ENCODE measurements around the gene EGLN2.
"Not testable (repeated sequence)": the region's sequence is repeated elsewhere in the genome, so short reads cannot be mapped to it uniquely, and the experiment has no call there.

The EGLN2 gene

GRCh38 chr19:40798683-40799557 lies at the start of gene EGLN2:
TSS of gene EGLN2 (plus strand) at chr19:40799191. CDS start at chr19:40800573, 1,382 bp downstream.
- peak; percentile 81 for DNase-seq

- peak; percentile 85 for DNase-seq
Measured at GRCh38 chr19:40750058-40750873, 48.7 kb upstream of the EGLN2 start, which contains the start of gene ACTMAP. TSS of gene ACTMAP (minus strand) at chr19:40750477. CDS start at chr19:40749803, 674 bp downstream.

GRCh38 chr19:40750874-40751537 lies 48.0 kb upstream of the EGLN2 start, which contains the start of gene SNRPA:
TSS of gene SNRPA (plus strand) at chr19:40751203. CDS start at chr19:40751409, 206 bp downstream.
- no peak for DNase-seq

- no peak for DNase-seq
Measured at GRCh38 chr19:40752257-40752781, 46.7 kb upstream of the EGLN2 start.

GRCh38 chr19:40754611-40755247 lies 44.3 kb upstream of the EGLN2 start:
- no peak for DNase-seq

- no peak for DNase-seq
Measured at GRCh38 chr19:40755248-40755624, 43.8 kb upstream of the EGLN2 start.

- no peak for DNase-seq
Measured at GRCh38 chr19:40755791-40756190, 43.2 kb upstream of the EGLN2 start.

- DNase-seq: no peak
Measured at GRCh38 chr19:40756502-40757110, 42.4 kb upstream of the EGLN2 start.

GRCh38 chr19:40758491-40758890 lies 40.5 kb upstream of the EGLN2 start:
- no peak for DNase-seq

- DNase-seq: no peak
Measured at GRCh38 chr19:40759352-40759751, 39.6 kb upstream of the EGLN2 start.

- DNase-seq: no peak
Measured at GRCh38 chr19:40762754-40763470, 36.1 kb upstream of the EGLN2 start.

- DNase-seq: no peak
Measured at GRCh38 chr19:40763526-40763925, 35.5 kb upstream of the EGLN2 start.

GRCh38 chr19:40763963-40764362 lies 35.0 kb upstream of the EGLN2 start:
- DNase-seq: no peak

- not testable (repeated sequence) for DNase-seq
Measured at GRCh38 chr19:40766385-40766784, 32.6 kb upstream of the EGLN2 start.

GRCh38 chr19:40768869-40769268 lies 30.1 kb upstream of the EGLN2 start:
- no peak for DNase-seq

GRCh38 chr19:40771101-40771862 lies 27.7 kb upstream of the EGLN2 start:
- DNase-seq: not testable (repeated sequence)

- no peak for DNase-seq
Measured at GRCh38 chr19:40774916-40775631, 23.9 kb upstream of the EGLN2 start, which contains the start of gene MIA. TSS of gene MIA (plus strand) at chr19:40775521. CDS start at chr19:40775543, 22 bp downstream.

GRCh38 chr19:40775632-40776022 lies 23.4 kb upstream of the EGLN2 start:
- no peak for DNase-seq

- DNase-seq: no peak
Measured at GRCh38 chr19:40776364-40776763, 22.6 kb upstream of the EGLN2 start.

Data from cortex of kidney (tissue), 1 donor.